A549 (cell line): Measurements from ENCODE around the gene FRS3. TPM values are rescaled to one million over a fixed set of nuclear protein-coding genes. Genes with fewer than 3 reads are reported as not detected.
A peak's percentile ranks its signal among the peaks of the same experiment; 100 is the strongest.

Experiments
- ATAC-seq, 2 experiments: fragments of 200-7000 bp in 1 of 2; fragments of >200 bp in 1 of 2; cut with Nextera tagmentation in 1 of 2; cut with Tn5 transposase in 1 of 2; 3 replicates each; pipeline versions ENCODE4 v1.8.0 to v1.9.1; 2018 to 2020; ENCODE audit warnings: mild to moderate bottlenecking in 1 of 2, moderate library complexity in 1 of 2
- CTCF ChIA-PET: fragments of 300-600 bp; sonication (Branson Sonifier 250); formaldehyde crosslinking; extraction: SDS; loops from one replicate; lab custom pipeline; 2021; ENCODE audit warnings: antibody characterized with exemption, inconsistent platforms; lab: Yijun Ruan, JAX
- POLR2A ChIA-PET: fragments of 350-600 bp; formaldehyde crosslinking; extraction: SDS; loops from one replicate; lab custom pipeline; 2021; ENCODE audit warnings: antibody characterized with exemption, inconsistent platforms; lab: Yijun Ruan, JAX
- DNase-seq, 2 experiments: peaks; one replicate each; pipeline versions ENCODE4 v3.0.0 to v3.0.0-alpha.2; 2011 to 2016; ENCODE audit warnings: low read depth in 1 of 2, low spot score in 1 of 2
- FAIRE-seq: peaks from 2 replicates; lab custom pipeline; 2011; peaks lifted over from hg19 to GRCh38; lab: Jason Lieb, UNC
- H3K27ac ChIP-seq, 2 experiments: fragments of >200 bp; sonication (Bioruptor Twin); formaldehyde crosslinking; 3 replicates each; pipeline ENCODE4 v1.5.1; 2016 to 2017
- H3K4me1 ChIP-seq: fragments of >200 bp; sonication (Bioruptor Twin); formaldehyde crosslinking; 3 replicates; pipeline ENCODE4 v1.6.1; 2016
- H3K4me2 ChIP-seq: fragments of >200 bp; sonication (Bioruptor Twin); formaldehyde crosslinking; 3 replicates; pipeline ENCODE4 v1.6.1; 2016
- H3K4me3 ChIP-seq: fragments of >200 bp; sonication (Bioruptor Twin); formaldehyde crosslinking; 3 replicates; pipeline ENCODE4 v1.5.1; 2016
- H3K9me3 ChIP-seq: fragments of >200 bp; sonication (Bioruptor Twin); formaldehyde crosslinking; 3 replicates; pipeline ENCODE4 v1.6.1; 2016
- CBX8 ChIP-seq: fragments of 200-600 bp; sonication (generic); IDR thresholded peaks from 2 replicates; pipeline ENCODE4 v1.6.1; 2016
- CEBPB ChIP-seq, 2 experiments: fragments of >200 bp in 1 of 2; sonication (Bioruptor Twin) in 1 of 2; formaldehyde crosslinking in 1 of 2; IDR thresholded peaks; 2 replicates each; pipeline ENCODE4 v1.6.1; 2012 to 2016
- CTCF ChIP-seq: fragments of >200 bp; sonication (Bioruptor Twin); formaldehyde crosslinking; IDR thresholded peaks from 3 replicates; pipeline ENCODE4 v1.5.1; 2016
- TP53 ChIP-seq: fragments of 250-450 bp; sonication (Bioruptor Pico); IDR thresholded peaks from 2 replicates; pipeline ENCODE4 v1.5.0; 2021; ENCODE audit warnings: mild to moderate bottlenecking, moderate library complexity
- ZFP36 ChIP-seq: fragments of 450-650 bp; IDR thresholded peaks from 2 replicates; pipeline ENCODE4 v1.6.1; 2014; ENCODE audit warnings: borderline replicate concordance; ENCODE audit not compliant: partially characterized antibody
- ZSCAN20 ChIP-seq: fragments of 250-450 bp; sonication (Bioruptor Pico); IDR thresholded peaks from 2 replicates; pipeline ENCODE4 v1.8.0; 2022; ENCODE audit warnings: mild to moderate bottlenecking, moderate library complexity
- WGBS: methylation state at CpG from one replicate; pipeline ENCODE4 v1.1.6; 2017; ENCODE audit errors: missing lambda C conversion rate; 5-methylcytosine and 5-hydroxymethylcytosine counted together
- polyA plus RNA-seq, 4 experiments: library from polyadenylated mRNA; depleted of rRNA in 3 of 4; stranded (reverse); fragments of >200 nt; fragmentation: RNase III in 1 of 4; extraction: RNeasy Plus Mini Kit Qiagen cat#74134 plus additional on column Dnase treatment in 1 of 4; gene quantifications; 2 replicates in 3 of 4; 3 replicates in 1 of 4; pipeline ENCODE4 v1.2.3, GENCODE V29; 2011 to 2017
- small RNA-seq, 6 experiments: library from RNA; depleted of rRNA; stranded (forward); fragments of <200 nt; gene quantifications; one replicate each; pipeline ENCODE3, GENCODE V24; 2012
- TF ChIP-seq, protein P1 (sequence below): fragments of >200 bp; sonication (Bioruptor Twin); formaldehyde crosslinking; IDR thresholded peaks from 3 replicates; pipeline ENCODE4 v1.6.1; 2016
- TF ChIP-seq, protein P2 (sequence below): fragments of >200 bp; sonication (Bioruptor Twin); formaldehyde crosslinking; IDR thresholded peaks from 2 replicates; pipeline ENCODE4 v1.6.1; 2016

FRS3 gene
- polyA plus RNA-seq, 2 of the 4 experiments (the other 2 are of a cell fraction) = 1.9 to 2.0 TPM

DNA sequence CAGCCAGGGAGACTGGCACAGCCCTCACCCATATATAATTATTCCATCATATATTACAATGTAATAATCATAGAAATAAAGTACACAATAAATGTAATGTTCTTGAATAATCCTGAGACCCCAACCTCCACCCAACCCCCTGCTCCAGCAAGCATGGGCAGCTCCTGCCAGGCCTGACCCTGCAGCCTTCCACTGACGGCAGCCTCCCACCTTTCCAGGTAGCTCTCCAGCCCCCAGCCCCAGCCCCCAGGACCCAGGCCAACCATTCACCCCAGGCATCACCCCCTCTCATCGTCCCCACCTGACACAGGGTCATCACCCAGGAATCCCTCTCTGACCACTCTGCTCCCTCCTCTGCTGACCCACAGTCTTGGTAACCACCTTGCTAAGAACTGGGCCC is 58.9 kb downstream of the FRS3 start (continued):
- TF ChIP-seq, protein P1, sequence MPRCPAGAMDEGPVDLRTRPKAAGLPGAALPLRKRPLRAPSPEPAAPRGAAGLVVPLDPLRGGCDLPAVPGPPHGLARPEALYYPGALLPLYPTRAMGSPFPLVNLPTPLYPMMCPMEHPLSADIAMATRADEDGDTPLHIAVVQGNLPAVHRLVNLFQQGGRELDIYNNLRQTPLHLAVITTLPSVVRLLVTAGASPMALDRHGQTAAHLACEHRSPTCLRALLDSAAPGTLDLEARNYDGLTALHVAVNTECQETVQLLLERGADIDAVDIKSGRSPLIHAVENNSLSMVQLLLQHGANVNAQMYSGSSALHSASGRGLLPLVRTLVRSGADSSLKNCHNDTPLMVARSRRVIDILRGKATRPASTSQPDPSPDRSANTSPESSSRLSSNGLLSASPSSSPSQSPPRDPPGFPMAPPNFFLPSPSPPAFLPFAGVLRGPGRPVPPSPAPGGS = no peak
- TF ChIP-seq ZSCAN20 (CRISPR knock-in tag) (no peak), CBX8 (no peak), CEBPB (IDR thresholded peaks at IDR 0.05) (no peak), TP53 (CRISPR knock-in tag) (no peak), CTCF (no peak)
- TF ChIP-seq, protein P2, sequence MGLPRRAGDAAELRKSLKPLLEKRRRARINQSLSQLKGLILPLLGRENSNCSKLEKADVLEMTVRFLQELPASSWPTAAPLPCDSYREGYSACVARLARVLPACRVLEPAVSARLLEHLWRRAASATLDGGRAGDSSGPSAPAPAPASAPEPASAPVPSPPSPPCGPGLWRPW = no peak
- TF ChIP-seq, all 56 proteins: peak for 0

GRCh38 chr6:41720262-41720620 is 59.5 kb downstream of the FRS3 start:
- ChIA-PET CTCF (interaction anchor here (0.6 to 1.9 kb wide), 6 partner anchors 12 to 412 kb away, joined by 3 to 15 read pairs (median 3); no protein-coding TSS in a partner anchor), POLR2A (interaction anchor here (1.0 kb wide), 1 partner anchor 200 kb away, joined by 4 read pairs; no protein-coding TSS in a partner anchor)
- ATAC-seq = no peak
- H3K4me3 ChIP-seq = no peak overlapping the region
- no peak for FAIRE-seq
- DNase-seq = no peak
- H3K4me2 ChIP-seq = no peak overlapping the region
- peak overlapping the region in 1 of 2 experiments; percentile 25; a peak in 1 of 6 replicates for H3K27ac ChIP-seq
- H3K4me1 ChIP-seq = peaks cover 54% of the 10 kb centered on the region
- no peak for TF ChIP-seq ZFP36
- H3K9me3 ChIP-seq = no peaks in the 10 kb centered on the region
- no CpG with 5 or more reads among the region's 3 CpGs for whole genome bisulfite sequencing

Small RNA genes within 50 kb of the gene (small RNA-seq; reads per million reads assigned to genes)
- 0 reads per million in 6 experiments for gene AL365205.2
- 0 reads per million in 6 experiments for gene AL365205.3

Other genes starting within 250 kb of the FRS3 start
- 2.6 and 3.2 TPM in 2 replicates for gene FOXP4, start 233.5 kb downstream of the FRS3 start, polyA plus RNA-seq (2011; rRNA removed)
- gene FOXP4, start 233.5 kb downstream of the FRS3 start, polyA plus RNA-seq (2017; fragmentation: RNase III; extraction: RNeasy Plus Mini Kit Qiagen cat#74134 plus additional on column Dnase treatment) = 12.5 to 14.5 TPM (median 14.2 TPM) in 3 replicates
- gene MDFI, start 141.4 kb downstream of the FRS3 start, polyA plus RNA-seq (2011; rRNA removed) = 0.06 and 0.26 TPM in 2 replicates
- 0.21 to 0.30 TPM (median 0.28 TPM) in 3 replicates for gene MDFI, start 141.4 kb downstream of the FRS3 start, polyA plus RNA-seq (2017; fragmentation: RNase III; extraction: RNeasy Plus Mini Kit Qiagen cat#74134 plus additional on column Dnase treatment)
- gene TFEB, start 44.3 kb downstream of the FRS3 start, polyA plus RNA-seq (2011; rRNA removed) = 2.9 and 3.1 TPM in 2 replicates
- 4.3 to 6.1 TPM (median 4.5 TPM) in 3 replicates for gene TFEB, start 44.3 kb downstream of the FRS3 start, polyA plus RNA-seq (2017; fragmentation: RNase III; extraction: RNeasy Plus Mini Kit Qiagen cat#74134 plus additional on column Dnase treatment)
- gene PGC, start 32.5 kb downstream of the FRS3 start, polyA plus RNA-seq (2011; rRNA removed) = not detected in 2 replicates
- gene PGC, start 32.5 kb downstream of the FRS3 start, polyA plus RNA-seq (2017; fragmentation: RNase III; extraction: RNeasy Plus Mini Kit Qiagen cat#74134 plus additional on column Dnase treatment) = not detected in 3 replicates
- 0.32 and 0.34 TPM in 2 replicates for gene PRICKLE4, start 882 bp upstream of the FRS3 start, polyA plus RNA-seq (2011; rRNA removed)
- 0.95 to 1.6 TPM (median 1.5 TPM) in 3 replicates for gene PRICKLE4, start 882 bp upstream of the FRS3 start, polyA plus RNA-seq (2017; fragmentation: RNase III; extraction: RNeasy Plus Mini Kit Qiagen cat#74134 plus additional on column Dnase treatment)
- 217 and 262 TPM in 2 replicates for gene TOMM6, start 7.8 kb upstream of the FRS3 start, polyA plus RNA-seq (2011; rRNA removed)
- gene TOMM6, start 7.8 kb upstream of the FRS3 start, polyA plus RNA-seq (2017; fragmentation: RNase III; extraction: RNeasy Plus Mini Kit Qiagen cat#74134 plus additional on column Dnase treatment) = 252 to 261 TPM (median 254 TPM) in 3 replicates
- gene USP49, start 115.5 kb upstream of the FRS3 start, polyA plus RNA-seq (2011; rRNA removed) = 2.9 TPM in 2 replicates
- gene USP49, start 115.5 kb upstream of the FRS3 start, polyA plus RNA-seq (2017; fragmentation: RNase III; extraction: RNeasy Plus Mini Kit Qiagen cat#74134 plus additional on column Dnase treatment) = 3.6 to 4.3 TPM (median 4.1 TPM) in 3 replicates
- gene MED20, start 141.2 kb upstream of the FRS3 start, polyA plus RNA-seq (2011; rRNA removed) = 29.3 and 32.9 TPM in 2 replicates
- 18.4 to 21.0 TPM (median 19.0 TPM) in 3 replicates for gene MED20, start 141.2 kb upstream of the FRS3 start, polyA plus RNA-seq (2017; fragmentation: RNase III; extraction: RNeasy Plus Mini Kit Qiagen cat#74134 plus additional on column Dnase treatment)
- 28.8 and 38.7 TPM in 2 replicates for gene BYSL, start 141.6 kb upstream of the FRS3 start, polyA plus RNA-seq (2011; rRNA removed)
- gene BYSL, start 141.6 kb upstream of the FRS3 start, polyA plus RNA-seq (2017; fragmentation: RNase III; extraction: RNeasy Plus Mini Kit Qiagen cat#74134 plus additional on column Dnase treatment) = 60.9 to 66.9 TPM (median 61.8 TPM) in 3 replicates
- 112 TPM in 2 replicates for gene CCND3, start 161.9 kb upstream of the FRS3 start, polyA plus RNA-seq (2011; rRNA removed)
- 213 to 228 TPM (median 215 TPM) in 3 replicates for gene CCND3, start 161.9 kb upstream of the FRS3 start, polyA plus RNA-seq (2017; fragmentation: RNase III; extraction: RNeasy Plus Mini Kit Qiagen cat#74134 plus additional on column Dnase treatment)